HG02938 (cell line): Measurements from ENCODE around the gene ATF2.
"Not testable (repeated sequence)": the region's sequence is repeated elsewhere in the genome, so short reads cannot be mapped to it uniquely, and the experiment has no call there.

Source experiments
- ATAC-seq: cut with Tn5 transposase; IDR thresholded peaks from one replicate; pipeline ENCODE4 v1.9.1; 2021; ENCODE audit warnings: mild to moderate bottlenecking, moderate library complexity; ENCODE audit not compliant: unreplicated experiment

The ATF2 gene

DNA sequence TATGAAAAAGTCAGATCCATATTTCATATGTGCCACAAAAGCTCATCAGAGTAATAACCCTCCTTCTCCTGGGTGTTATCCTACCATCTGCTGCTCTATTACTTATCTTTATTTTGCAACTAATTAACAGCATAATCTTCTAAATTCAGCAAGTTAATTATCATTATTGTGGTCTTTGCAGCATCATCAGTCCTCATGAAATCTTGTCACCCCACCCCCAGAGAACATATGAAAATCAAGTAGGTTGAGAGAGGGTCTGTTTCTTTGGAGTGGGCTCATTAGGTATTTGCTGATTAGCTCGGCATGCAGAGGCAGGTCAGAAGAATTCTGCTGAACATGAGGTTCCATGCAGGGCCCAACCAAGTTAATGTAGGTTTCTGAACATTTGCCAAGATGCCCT, 64.8 kb downstream of the ATF2 start:
- no peak for ATAC-seq

DNA sequence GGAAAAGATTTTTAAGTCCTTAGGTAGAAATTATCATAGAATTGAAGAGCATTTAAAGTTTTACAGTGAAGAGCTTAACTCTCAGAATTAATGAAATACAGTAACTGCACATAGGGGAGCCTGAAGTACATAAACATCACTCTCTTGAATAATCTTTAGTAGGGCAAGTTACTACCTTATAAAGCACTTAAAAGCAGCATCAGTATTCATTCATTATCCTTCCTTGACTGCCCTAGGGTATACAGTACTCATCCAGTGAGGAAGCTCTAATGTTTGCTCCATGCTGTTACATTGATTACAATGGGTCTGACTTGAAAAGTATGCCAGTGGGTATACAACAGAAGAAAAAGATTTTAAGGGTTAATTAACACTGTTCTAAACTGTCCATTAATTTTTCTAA, 66.5 kb downstream of the ATF2 start:
- ATAC-seq = no peak

DNA sequence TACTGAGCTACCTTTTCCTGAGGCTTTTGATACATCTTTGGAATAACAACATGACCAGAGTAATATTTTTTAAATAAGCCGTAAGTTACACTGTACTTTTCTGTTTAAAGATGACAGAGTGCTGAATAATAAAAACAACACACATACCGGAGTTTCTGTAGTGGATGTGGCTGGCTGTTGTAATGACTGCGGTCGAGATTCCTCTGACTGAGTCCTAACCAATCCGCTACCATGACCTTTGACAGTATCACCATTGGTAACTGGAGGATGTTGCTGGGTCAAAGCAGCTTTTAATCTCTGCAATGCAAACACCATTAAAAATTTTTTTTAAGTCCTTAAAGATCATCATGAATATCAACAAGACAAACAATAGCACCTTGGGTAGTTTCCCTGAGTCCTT, 70.7 kb downstream of the ATF2 start:
- ATAC-seq = no peak

DNA sequence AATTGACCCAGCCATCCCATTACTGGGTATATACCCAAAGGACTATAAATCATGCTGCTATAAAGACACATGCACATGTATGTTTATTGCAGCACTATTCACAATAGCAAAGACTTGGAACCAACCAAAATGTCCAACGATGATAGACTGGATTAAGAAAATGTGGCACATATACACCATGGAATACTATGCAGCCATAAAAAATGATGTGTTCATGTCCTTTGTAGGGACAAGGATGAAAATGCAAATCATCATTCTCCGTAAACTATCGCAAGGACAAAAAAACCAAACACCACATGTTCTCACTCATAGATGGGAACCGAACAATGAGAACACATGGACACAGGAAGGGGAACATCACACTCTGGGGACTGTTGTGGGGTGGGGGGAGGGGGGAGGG, 83.9 kb downstream of the ATF2 start:
- not testable (repeated sequence) for ATAC-seq

DNA sequence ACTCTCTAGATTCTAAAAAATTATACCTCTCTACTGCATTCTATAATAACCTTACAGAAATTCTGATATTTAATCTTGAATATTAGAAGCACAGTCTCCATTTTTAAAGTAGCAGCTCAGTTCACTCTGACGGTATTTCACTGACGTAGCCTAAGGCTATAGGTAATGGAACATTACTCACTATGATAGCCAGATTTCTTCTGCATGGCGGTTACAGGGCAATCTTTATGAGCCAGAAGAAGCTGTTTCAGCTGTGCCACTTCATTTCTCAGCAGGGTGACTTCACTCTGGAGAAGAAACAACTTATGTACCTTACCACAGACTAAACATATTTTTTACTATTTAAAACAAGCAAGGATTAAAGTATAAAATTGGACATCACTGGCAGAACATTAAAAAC, 87.5 kb downstream of the ATF2 start:
- no peak for ATAC-seq

DNA sequence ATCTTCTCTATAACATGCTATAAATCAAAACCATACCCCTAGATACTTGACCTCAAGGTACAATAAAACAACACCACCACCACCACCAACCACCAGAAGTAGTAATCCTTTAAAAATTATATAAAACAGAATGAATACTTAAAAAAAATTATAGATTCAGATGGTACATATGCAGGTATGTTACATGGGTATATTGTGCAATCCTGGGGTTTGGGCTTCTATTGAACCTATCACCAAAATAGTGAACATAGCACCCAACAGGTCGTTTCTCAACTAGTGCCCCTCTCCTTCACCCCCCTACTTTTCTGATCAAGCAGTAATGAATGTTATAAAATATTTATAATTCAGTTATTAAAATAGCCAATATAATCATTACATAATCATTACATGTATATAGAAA, 91.7 kb downstream of the ATF2 start:
- ATAC-seq = no peak

DNA sequence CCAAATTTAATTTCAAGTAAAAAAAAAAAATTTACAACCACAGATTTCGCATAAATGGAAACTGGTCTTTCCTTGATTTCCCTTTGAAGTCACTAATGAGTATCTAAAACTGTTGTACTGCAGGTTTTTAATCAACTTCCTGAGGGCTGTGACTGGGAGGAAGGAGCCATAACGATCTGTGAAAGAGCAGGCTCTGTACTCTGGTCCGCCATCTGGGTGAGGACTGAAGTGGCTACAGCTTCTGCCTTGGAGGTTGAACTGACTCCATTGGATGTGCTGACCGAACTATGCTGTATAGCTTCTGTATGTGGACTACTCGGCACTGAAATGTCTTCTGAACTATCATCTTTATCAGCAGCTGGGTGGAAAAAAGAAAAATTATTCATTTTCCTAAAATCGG, 93.5 kb downstream of the ATF2 start:
- ATAC-seq = no peak

DNA sequence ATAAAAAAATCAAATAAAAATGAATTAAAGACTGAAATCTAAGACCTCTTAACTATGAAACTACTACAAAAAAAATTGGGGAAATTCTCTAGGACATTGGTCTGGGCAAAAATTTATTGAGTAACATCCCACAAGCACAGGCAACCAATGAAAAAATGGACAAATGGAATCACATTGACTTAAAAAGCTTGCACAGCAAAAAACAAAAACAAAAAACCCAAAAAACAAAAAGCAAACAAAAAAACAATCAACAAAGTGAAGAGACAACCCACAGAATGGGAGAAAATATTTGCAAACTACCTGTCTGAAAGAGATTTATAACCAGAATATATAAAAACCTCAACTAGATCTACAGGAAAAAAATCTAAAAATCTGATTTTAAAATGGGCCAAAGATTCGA, 99.5 kb downstream of the ATF2 start:
- no peak for ATAC-seq

DNA sequence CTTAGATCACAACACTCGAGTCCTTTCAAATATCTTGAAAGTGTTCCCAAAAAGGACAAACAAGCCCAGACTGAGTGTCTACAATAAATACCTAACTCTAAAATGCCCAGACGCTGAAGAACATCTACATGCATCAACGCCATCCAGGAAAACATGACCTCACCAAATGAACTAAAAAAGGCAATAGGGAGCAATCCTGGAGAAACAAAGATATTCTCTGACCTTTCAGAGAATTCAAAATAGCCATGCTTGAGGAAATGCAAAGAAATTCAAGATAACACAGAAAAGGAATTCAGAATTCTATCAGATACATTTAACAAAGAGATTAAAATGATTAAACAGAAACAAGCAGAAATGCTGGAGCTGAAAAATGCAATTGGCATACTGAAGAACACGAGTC, 101.6 kb downstream of the ATF2 start:
- no peak for ATAC-seq

DNA sequence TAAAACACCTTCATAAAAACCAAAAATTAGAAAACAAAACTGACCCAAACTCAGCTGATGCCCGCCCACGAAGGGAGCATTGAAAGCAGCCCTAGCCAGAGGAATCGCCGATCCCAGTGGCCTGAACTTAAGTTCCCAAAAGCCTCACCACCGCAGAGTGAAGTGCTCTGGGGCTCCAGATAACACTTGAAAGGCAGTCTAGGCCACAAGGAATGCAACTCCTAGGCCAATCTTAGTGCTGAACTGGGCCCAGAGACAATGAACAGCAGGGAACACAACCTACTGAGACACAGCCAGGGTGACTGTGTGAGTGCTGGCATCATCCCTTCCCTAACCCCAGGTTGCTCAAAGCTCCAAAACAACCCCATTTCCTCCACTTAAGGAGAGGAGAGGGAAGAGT, 103.2 kb downstream of the ATF2 start:
- ATAC-seq = no peak

DNA sequence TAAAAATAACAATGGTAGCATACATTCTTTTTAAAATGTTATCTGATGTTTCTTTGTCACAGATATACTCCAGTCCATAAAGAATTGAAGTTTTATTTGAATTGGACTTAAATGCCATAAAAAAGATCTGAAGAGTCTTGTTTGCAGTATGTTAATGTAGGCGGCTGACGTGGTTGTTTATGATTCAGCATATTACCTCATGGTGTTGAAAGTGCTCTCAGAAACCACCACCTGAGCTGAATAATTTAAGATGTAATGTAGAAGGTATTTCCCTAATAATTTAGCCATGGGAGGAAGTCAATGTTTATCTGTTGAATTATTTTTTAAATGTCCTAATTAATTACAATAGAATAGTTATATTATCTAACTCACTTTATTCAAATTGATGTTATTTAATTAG, 104.3 kb downstream of the ATF2 start:
- ATAC-seq = no peak

DNA sequence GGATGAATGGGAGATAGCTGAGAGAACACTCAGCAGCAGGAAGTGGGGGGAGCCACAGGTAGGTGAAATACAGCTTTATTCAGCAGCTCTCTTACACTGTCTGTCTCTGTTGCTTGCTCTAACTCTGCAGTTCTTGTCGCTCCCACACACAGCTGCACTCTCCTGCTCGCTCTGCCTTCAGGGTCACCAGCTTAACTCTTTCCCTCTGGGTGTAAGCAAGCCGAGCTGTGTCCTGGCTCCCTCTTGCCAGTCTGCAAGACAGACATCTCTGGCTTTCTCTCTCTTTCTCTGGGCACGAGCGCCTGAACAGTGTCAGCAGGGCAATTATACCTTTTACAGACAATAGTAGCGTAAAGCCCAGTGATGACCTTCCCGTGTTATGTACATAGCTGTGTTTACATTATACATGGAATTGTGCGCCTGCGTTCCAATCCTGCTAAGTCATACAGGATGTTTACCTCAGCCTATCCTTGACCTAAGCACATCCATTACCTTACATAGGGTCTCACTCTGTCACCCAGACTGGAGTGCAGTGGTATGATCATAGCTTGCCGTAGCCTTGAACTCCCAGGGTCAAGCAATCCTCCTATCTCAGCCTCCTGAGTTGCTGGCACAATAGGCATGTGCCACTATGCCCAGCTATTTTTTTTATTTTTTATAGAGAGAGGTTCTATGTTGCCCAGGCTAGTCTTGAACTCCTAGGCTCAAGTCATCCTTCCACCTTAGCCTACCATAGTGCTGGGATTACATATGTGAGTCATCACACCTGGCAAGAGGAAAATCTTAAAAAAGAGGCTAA, 105.0 kb downstream of the ATF2 start:
- no peak for ATAC-seq

DNA sequence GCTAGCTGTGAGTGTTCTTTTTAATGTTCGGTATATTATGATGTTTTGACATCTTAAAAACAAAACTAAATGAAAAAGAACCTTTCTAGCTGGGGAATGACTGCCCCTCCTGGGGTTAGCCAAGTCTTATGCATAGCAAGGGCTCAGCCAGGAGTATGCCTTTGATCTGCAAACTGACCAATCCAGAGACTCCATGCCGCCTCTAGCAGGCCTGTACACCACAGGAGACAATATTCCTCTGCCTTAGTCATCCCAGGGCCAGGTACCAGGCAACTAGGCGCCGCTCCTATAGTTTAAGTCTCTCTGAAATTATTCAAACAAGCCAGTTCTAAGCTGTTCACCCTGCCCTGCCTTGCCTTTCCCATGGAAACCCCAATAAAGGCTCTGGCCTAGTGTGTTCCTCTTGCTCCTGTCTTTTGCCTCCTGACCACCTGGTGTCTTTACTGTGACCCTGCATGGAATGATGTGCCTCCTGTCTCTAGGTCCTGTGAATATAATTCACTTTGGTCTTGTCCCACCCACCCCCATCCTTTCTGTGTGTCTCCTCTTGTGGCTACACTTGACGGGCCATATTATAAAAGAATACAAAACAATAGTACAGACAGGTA, 110.8 kb downstream of the ATF2 start:
- no peak for ATAC-seq

DNA sequence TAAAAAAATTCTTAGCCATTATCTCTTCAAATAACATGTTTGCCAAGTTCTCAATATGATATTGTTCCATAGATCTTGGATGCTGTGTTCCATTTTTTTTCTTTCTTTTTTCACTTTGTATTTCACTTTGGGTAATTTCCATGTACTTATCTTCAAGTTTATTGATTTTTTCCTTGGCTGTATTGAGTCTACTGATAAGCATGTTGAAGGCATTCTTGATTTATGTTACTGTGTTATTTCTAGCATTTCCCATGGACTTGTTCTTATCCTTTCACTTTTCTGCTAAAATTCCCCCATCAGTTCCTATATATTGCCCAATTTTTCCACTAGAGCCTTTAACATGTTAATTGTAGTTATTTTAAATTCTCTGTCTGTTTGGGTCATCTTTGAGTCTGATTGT, 112.0 kb downstream of the ATF2 start:
- no peak for ATAC-seq

DNA sequence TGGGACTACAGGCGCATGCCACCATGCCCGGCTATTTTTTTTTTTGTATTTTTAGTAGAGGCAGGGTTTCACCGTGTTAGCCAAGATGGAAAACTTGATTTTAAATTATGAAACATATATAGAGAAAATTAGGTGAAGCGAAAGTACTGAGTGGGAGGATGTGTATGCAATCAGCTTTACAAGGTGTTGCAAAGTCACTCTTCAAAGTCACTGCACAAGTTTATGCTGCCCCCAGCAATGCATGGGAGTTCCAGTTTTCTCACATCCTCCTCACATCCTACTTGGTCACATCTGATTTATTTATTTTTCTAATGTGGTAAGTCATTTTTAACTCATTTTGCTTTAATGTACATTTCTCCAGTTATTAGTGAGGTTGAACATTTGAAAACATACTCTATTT, 113.7 kb downstream of the ATF2 start:
- no peak for ATAC-seq

DNA sequence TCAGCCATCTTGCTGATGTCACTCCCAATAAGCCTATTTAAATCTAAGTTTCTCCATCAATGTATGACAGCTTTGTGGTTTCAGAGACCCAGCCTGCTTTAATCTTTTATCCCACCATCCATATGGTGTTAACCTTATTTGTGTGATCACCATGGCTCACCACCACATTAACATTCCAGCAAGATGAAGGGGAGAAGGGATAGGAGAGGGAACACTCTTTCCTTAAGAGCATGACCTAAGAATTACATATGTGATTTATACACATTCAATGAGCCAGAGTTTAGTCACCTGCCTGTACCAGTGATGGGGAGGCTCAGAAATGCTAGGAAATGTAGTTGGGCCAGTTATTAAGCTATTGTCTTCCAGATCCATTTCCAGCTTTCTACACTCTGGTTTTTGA, 118.3 kb downstream of the ATF2 start:
- ATAC-seq = no peak

DNA sequence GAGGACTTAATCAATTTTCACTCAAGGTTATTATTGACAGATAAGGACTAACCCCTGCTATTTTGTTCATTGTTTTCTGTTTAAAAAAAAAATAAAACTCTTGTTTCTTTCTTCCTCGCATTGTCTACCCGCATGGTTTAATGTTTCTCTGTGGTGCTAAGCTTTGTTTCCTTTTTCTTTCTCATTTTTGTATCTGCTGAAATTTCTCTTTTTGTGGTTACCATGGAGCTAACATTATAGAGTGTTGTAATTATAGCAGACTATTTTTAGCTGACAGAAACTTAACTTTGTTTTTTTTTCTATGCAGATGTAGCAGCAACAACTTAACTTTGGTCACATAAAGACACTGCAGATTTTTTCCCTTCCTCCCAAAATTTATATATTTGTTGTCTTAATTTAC, 119.7 kb downstream of the ATF2 start:
- no peak for ATAC-seq

DNA sequence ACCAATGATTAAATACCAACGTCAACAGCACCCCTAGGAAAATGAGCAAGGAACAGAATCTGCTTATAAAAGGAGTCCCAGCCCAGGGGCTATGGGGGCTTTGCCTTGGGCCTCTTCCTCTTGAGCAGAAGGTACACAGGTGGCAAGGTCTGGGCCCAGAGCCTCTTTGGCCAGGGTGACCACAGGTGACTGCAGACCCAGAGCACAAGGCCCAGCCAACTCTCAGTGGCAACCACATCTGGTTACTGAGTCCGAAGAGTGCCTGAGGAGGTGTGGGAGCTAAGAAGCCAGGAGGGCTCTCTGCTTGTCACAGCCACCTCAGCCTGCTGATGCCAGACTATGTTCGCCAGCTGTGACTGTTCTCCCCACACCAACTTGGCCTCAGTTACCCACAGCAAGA, 128.5 kb downstream of the ATF2 start:
- ATAC-seq = no peak

DNA sequence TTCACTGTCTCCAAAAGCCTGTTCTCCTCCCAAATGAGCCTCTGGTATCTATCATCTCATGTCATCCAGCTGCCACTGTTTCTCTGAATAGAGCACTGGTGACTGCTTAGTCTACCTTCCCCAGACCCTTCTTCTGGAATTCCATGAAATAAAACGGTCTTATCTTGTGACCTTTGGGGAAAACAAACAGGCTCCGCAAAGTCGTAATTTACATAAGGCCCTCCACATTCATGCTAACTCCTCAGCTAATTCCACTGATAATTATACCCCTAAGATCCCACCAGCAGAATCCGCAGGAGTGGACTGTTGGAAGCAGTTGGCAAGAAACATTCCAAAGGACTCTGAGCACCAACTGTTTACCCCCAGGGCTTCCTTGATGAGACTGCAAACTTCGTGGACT, 129.0 kb downstream of the ATF2 start:
- no peak for ATAC-seq

DNA sequence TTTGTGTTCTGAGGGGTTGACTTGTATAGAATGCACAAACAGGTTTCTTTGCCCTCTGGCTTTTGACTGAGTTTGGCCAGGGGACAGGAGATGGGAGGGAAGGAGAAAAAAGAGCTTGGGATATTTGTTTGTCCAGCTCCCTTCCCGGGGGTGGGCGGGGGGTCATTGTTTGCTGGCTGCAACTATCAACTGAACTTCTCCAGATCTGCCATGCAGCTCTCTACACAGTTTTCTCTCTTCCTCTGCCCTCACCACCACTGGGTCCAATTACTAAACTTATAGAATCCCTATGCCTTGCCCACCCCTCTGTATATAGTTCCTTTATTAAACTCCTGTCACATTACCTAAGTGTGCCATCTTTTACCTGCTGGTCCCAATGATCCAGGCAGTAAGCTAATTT, 130.1 kb downstream of the ATF2 start:
- no peak for ATAC-seq

DNA sequence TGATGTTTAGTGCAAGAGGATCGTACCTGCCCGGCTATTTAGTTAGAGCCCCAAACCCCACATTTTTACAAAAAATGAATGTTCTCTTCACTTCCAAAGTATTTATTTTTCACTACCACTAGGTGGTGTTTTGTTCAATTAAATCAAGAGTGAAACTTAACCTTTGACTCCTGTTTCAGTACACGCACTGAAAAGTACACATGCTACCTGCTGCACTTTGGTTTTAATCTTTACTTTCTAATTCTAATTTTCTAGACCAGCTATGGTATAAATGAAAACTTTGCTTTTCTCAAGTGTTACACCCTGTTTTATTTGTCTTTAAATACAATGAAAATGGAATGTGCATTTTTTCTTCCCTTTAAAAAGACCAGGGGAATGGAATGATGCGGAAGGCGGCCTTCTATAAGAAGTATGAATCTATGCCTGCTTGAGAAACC, 131.4 kb downstream of the ATF2 start:
- no peak for ATAC-seq

DNA sequence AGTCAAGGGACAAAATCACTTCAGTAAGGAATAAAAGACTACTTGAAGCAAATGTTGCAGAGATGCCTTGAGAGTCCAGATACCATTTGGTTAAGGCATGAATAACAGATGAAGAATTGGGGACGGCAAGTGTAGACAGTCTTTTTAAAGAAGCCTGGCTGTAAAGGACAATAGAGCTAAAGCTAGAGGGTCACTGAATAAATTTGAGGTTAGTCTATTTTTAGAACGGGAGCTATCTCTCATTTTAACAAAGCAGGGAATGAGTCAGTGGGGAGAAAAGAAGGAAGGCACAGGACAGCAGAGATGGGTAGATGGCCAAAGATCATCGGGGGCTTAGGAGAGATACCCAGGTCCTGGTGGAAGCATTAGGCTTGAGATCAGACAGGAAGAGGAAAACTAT, 132.2 kb downstream of the ATF2 start:
- ATAC-seq = no peak

DNA sequence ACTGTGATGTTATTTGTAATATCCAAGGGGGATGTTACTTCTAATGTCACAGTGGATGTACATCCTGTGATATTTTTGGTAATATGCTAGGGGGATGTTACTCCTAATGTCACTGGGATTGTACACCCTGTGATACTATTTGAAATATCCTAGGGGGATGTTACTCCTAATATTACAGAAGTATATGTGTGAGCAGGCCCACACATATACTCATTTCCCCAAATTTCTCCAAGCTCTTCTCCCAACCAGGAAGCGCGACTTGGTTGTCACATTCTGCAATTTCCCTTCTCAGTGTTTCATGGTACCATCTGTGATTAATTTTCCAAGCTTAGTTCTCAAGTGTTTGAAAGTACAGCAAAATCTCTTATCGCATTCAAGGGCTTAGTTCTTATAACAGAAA, 133.3 kb downstream of the ATF2 start:
- ATAC-seq = no peak
